22Rv1 (cell line): ENCODE results near the gene TNFRSF17.

Experiments
- CTCF ChIP-seq: fragments of 450-650 bp; IDR thresholded peaks from 2 replicates; pipeline ENCODE4 v1.5.1; 2017; ENCODE audit warnings: mild to moderate bottlenecking
- ZFX ChIP-seq: fragments of 450-650 bp; IDR thresholded peaks from 2 replicates; pipeline ENCODE4 v1.6.1; 2017; ENCODE audit warnings: antibody characterized with exemption, borderline replicate concordance

- no peak for TF ChIP-seq CTCF
- no peak for TF ChIP-seq ZFX
These were observed 41.6 kb downstream of the TNFRSF17 start for GRCh38 chr16:12006637-12007036.
